GM20000 (cell line): ENCODE results near the gene ZYX.

ENCODE experiments used
- DNase-seq: peaks from one replicate; pipeline ENCODE4 v3.0.0; 2012; ENCODE audit warnings: low spot score
- TF ChIP-seq, protein P1 (sequence below): IDR thresholded peaks from 2 replicates; pipeline ENCODE4 v1.5.1; 2012; ENCODE audit warnings: mild to moderate bottlenecking, control low read depth; ENCODE audit errors: extremely low read depth, missing control alignments

ZYX gene

DNA sequence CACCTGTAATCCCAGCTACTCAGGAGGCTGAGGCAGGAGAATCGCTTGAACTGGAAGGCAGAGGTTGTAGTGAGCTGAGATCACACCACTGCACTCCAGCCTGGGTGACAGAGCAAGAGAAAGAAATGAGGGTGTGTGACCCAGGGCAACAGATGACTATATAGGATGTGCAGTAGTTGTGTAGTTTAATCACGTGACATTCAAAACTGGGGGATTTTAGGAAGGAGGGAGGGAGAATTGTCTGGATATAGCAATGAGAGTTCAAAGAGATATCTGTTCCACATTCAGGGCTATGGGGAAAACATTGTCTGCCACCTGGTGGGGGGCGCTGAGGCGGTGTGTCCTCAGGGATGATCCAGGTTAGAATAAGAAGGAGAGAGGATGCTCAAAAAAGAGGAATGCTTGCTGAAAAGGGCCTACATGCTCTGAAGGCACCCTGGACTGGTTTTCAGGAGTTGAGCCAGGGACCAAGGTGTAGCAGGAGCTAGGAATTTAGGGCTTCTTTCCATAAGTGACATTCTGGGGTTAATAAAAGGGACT lies 7.8 kb upstream of the ZYX start:
- TF ChIP-seq, protein P1, sequence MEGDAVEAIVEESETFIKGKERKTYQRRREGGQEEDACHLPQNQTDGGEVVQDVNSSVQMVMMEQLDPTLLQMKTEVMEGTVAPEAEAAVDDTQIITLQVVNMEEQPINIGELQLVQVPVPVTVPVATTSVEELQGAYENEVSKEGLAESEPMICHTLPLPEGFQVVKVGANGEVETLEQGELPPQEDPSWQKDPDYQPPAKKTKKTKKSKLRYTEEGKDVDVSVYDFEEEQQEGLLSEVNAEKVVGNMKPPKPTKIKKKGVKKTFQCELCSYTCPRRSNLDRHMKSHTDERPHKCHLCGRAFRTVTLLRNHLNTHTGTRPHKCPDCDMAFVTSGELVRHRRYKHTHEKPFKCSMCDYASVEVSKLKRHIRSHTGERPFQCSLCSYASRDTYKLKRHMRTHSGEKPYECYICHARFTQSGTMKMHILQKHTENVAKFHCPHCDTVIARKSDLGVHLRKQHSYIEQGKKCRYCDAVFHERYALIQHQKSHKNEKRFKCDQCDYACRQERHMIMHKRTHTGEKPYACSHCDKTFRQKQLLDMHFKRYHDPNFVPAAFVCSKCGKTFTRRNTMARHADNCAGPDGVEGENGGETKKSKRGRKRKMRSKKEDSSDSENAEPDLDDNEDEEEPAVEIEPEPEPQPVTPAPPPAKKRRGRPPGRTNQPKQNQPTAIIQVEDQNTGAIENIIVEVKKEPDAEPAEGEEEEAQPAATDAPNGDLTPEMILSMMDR, result no peak

DNA sequence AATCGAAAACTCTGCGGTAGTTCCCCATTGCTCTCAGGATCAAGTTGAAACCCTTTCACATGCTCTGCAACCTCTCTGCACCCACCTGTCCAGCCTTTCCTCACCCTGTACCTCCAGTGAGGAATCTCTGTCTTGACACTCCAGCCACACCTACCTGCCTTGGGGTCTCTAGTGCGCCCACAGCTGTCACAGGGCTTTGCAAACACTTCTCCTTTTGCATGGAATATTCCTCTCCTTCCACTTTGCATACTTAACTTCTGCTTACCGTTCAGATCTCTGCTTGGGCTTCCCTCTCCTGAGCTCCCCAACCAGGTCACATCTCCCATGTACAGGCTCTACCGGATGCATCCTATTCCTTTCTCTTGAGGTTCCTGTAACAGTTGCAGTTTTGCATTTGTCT lies 6.6 kb upstream of the ZYX start:
- TF ChIP-seq, protein P1, result no peak
- DNase-seq, result no peak

More for the DNA sequence above, 7.8 kb upstream of the ZYX start:
- DNase-seq, result no peak

DNA sequence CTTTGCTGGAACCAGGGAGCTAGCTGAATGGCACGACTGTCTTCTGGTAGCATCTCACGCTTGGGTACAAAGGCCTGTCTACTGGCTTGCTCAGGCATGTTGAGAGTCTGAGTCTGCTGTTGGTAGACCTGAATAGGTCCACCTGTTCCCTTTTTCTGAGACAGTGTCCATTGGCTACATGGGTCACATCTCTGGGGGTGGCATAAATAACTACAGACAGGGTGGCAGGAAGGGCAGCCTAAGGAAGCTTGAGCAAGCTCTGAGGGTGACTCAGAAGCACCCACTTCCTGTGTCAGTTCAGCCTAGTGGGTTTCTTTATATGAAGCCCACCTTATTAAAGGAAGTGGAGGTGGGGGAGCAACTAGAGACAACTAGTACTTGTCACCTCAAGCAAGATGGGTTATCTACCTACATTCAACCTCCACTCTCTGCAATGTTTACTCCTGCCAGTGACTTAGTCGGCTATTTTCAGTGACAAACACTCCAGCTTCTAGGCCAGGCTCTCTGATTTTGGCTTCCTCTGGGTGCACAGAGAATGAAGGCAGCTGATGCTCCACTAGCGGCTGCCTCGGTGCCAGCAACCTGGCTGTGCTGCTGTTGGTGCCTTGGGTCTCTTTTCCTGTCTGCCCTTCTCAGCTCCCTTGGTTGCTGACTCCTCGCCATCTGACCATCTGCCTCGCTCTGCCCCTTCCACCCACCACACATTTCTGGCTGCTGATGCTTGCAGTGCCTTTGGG lies 5.7 kb upstream of the ZYX start:
- TF ChIP-seq, protein P1, result no peak
- no peak for DNase-seq

DNA sequence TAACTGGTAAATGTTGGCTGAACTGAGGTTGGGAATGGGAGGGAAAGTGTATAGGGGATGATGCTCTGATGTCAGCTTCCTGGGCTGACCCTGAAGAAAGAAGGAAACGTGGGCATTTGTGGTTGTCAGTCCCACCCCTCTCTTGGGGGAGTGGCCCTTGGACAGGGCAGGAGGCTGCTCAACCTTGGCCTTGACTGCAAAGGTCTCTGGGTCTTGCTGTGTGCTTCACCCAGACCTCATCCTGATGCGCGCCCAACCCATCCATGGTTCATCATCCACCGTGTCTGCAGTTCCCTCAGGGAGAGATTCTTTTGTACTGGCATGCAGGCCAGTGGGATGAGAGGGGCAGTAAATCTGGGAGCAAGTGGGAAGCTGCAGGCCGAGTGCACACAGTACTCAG lies 4.7 kb upstream of the ZYX start:
- DNase-seq, result no peak
- TF ChIP-seq, protein P1, result no peak

DNA sequence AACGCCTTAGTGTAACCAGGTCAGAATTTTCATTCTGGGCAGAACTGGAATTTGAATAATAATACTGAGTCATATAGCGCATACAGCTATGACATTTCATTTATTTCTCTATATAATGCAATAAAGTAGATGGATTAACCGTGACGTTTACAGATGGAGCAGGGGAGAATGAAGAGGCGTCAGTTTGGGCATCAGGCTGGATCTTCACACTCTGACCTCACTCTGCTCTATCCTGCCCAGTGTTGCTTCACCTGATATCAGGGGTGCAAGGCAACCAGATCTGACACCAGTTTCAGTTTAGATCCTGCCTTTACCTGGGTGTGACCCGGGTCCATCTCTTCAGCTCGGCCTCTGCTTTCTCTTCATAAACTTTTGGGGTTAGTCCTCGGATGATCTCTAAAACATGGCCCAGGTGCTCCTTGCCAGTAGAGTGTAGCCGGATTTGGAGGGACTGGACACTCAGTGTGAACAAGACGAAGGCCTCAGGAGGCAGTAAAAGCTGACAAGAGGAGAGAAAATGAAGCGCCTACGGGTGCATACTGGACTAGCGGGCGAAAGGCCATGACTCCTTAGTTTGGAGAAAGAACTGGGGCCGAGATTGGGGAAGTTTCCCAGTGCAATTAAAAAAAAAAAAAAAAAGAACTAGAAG lies 1.4 kb upstream of the ZYX start:
- TF ChIP-seq, protein P1, result no peak
- no peak for DNase-seq

DNA sequence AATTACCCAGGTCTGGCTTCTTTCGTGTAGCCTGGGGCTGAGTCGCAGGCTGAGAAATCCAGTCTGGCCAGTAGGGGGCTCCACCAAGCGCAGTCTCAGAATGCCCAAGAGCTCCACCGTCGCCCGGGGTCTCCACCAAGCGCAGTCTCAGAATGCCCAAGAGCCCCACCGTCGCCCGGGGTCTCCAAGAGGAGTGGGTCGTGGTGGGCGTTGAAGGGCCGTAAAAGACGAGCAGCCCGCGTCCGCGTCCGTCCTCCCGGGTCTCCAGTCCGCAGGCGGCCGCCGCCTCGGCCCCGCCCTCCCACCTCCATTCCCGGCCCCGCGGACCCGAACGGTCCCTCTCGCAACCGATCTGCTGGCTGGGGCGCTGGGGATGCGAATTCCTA lies 892 bp upstream of the ZYX start:
- TF ChIP-seq, protein P1, result peak; percentile 77
- peak; percentile 88 for DNase-seq

DNA sequence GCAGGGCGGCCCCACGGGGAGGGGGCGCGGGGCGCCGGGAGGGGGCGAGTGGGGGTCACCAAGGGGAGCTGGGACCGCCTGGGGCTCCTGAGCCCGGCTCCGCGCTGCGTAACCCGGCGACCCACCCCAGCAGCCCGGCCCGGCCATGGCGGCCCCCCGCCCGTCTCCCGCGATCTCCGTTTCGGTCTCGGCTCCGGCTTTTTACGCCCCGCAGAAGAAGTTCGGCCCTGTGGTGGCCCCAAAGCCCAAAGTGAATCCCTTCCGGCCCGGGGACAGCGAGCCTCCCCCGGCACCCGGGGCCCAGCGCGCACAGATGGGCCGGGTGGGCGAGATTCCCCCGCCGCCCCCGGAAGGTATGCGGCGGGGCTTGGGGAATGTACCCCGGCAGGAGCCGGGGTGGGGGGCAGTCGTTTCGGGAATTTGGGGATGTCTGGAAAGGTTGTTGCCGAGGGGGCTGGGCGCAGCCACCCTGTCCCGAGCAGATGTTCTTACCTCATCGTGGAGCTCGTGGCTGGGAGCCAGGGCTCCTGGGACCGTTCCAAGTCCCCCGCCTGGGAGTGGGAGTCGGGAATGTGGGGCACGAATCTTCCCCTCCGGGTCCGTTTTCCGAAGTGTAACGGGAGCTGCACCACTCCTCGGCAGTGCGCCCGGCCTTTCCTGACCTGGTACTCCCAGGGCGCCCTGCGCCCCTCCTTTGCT lies 431 bp downstream of the ZYX start:
- no peak for DNase-seq

More for the DNA sequence above, 431 bp downstream of the ZYX start:
- TF ChIP-seq, protein P1, result no peak
